ENCODE measurements around the gene SURF4. TPM values are rescaled to one million over a fixed set of nuclear protein-coding genes. Genes with fewer than 3 reads are reported as not detected.
A peak's percentile ranks its signal among the peaks of the same experiment; 100 is the strongest.

SURF4 gene
- total RNA-seq (2016; rRNA removed; fragmentation: Illumina TruSeq; extraction: Trizol) = 135 and 265 TPM in 2 replicates
- 32.2 and 32.9 TPM in 2 replicates for total RNA-seq (2016; cell fraction: cytosol; rRNA removed; fragmentation: Illumina TruSeq; extraction: Trizol; ENCODE audit: low read depth)
- total RNA-seq (2016; cell fraction: insoluble cytoplasmic fraction; rRNA removed; fragmentation: Illumina TruSeq; extraction: Trizol) = 115 and 269 TPM in 2 replicates
- 110 and 114 TPM in 2 replicates for total RNA-seq (2016; cell fraction: membrane; rRNA removed; fragmentation: Illumina TruSeq; extraction: Trizol)
- 228 and 275 TPM in 2 replicates for total RNA-seq (2016; cell fraction: nucleus; rRNA removed; fragmentation: Illumina TruSeq; extraction: Trizol)
- 220 and 224 TPM in 2 replicates for polyA plus RNA-seq (2011; rRNA removed)
- polyA plus RNA-seq (2011; cell fraction: cytosol; rRNA removed) = 264 and 277 TPM in 2 replicates
- 180 and 191 TPM in 2 replicates for polyA plus RNA-seq (2011; cell fraction: nucleus; rRNA removed)
- polyA plus RNA-seq (2012) = 188 and 224 TPM in 2 replicates
- 32.1 and 37.0 TPM in 2 replicates for polyA plus RNA-seq (2016; cell fraction: cytosol; fragmentation: Illumina TruSeq; extraction: Trizol; ENCODE audit: low read depth)
- polyA plus RNA-seq (2016; cell fraction: insoluble cytoplasmic fraction; fragmentation: Illumina TruSeq; extraction: Trizol; ENCODE audit: low read depth) = 124 and 145 TPM in 2 replicates
- polyA plus RNA-seq (2016; cell fraction: membrane; fragmentation: Illumina TruSeq; extraction: Trizol; ENCODE audit: low read depth) = 76.2 and 78.0 TPM in 2 replicates
- 397 and 400 TPM in 2 replicates for polyA plus RNA-seq (2016; cell fraction: nucleus; fragmentation: Illumina TruSeq; extraction: Trizol; ENCODE audit: insufficient read depth, low read depth)
- polyA minus RNA-seq (2011; rRNA and poly(A)+ RNA removed; ENCODE audit: low replicate concordance) = 375 and 710 TPM in 2 replicates
- polyA minus RNA-seq (2011; cell fraction: cytosol; rRNA and poly(A)+ RNA removed) = 173 and 200 TPM in 2 replicates
- polyA minus RNA-seq (2011; cell fraction: nucleus; rRNA and poly(A)+ RNA removed) = 72.5 and 84.8 TPM in 2 replicates
- Bru-seq, nascent RNA = percentile 96 among the genes with signal in this experiment
- percentile 99 among the genes with signal in this experiment for BruChase-seq, experiment 1, labeled RNA remaining after a 6-hour chase
- BruChase-seq, experiment 2, labeled RNA remaining after a 2-hour chase = percentile 99 among the genes with signal in this experiment
- long read RNA-seq, experiment 1, transcript SURF4-202 (6 exons, 2,984 nt) = major isoform, 395 of 493 reads
- long read RNA-seq, experiment 1, partial matches to known transcripts = 8 of 493 reads
- long read RNA-seq, experiment 1, other reads (novel, unspliced or antisense) = 85 of 493 reads
- long read RNA-seq, experiment 2, transcript SURF4-202 (6 exons, 2,984 nt) = major isoform, 295 of 623 reads
- long read RNA-seq, experiment 2, partial matches to known transcripts = 27 of 623 reads
- long read RNA-seq, experiment 2, other reads (novel, unspliced or antisense) = 298 of 623 reads

- peaks cover 6 to 24% of the 10 kb centered on the region in 2 experiments; a peak in 4 of 5 replicates for H3K36me3 ChIP-seq (replicated peaks in 1 of 2; ENCODE audit: control insufficient read depth in 1 of 2, insufficient read depth in 2 of 2, low read length in 2 of 2)
- peaks cover 41% of the 10 kb centered on the region for H4K20me1 ChIP-seq (ENCODE audit: insufficient read depth, low read length)
- intact Hi-C loops (cut with micrococcal nuclease; ENCODE audit: unreplicated experiment) (no loop called here), in situ Hi-C loops (cut with HindIII; ENCODE audit: extremely low pct_ligation_motif_present, low pct_unique_long_range_greater_than_20kb) (no loop called here)
- no peaks in the 10 kb centered on the region for H3K27me3 ChIP-seq (ENCODE audit: control insufficient read depth in 1 of 2, insufficient read depth in 2 of 2, low read length in 2 of 2)
- H3K4me3 ChIP-seq (replicated peaks in 1 of 3; ENCODE audit: insufficient read depth in 1 of 3, low read depth in 2 of 3, low read length in 3 of 3) = peak within 1 kb of the TSS; percentile 72 to 86 (median 76)
- ChIA-PET CTCF (ENCODE audit: low intra/inter-chr PET ratio, low total read pairs) (no interaction called here), POLR2A (interaction anchor here (0.9 to 2.0 kb wide), 12 partner anchors 9 to 103 kb away, joined by 3 to 13 read pairs (median 5); partner anchors contain the start of genes CACFD1, MED22, RPL7A and SLC2A6)
- no peak for FAIRE-seq
- peak within 1 kb of the TSS; percentile 97 for H3K27ac ChIP-seq (ENCODE audit: extremely low read length, insufficient read depth, low read length)
- H2AFZ ChIP-seq (ENCODE audit: low read length) = no peak within 1 kb of the TSS
- peak; percentile 86 for DNase-seq (ENCODE audit: low spot score)
- peaks cover 45% of the 10 kb centered on the region for H3K79me2 ChIP-seq (ENCODE audit: insufficient read depth, low read length)
- peak; percentile 87 for ATAC-seq
- H3K9ac ChIP-seq (ENCODE audit: insufficient read depth, low read depth, low read length) = peak within 1 kb of the TSS; percentile 99
- H3K4me1 ChIP-seq (ENCODE audit: insufficient read depth, low read length) = peaks cover 70% of the 10 kb centered on the region
- no peaks in the 10 kb centered on the region for H3K9me3 ChIP-seq (ENCODE audit: low read length)
- WGBS (ENCODE audit: low lambda C conversion rate) = 0% methylated on average over 21 of the region's 120 CpGs
- no TSS peak for BruUV-seq (replicated peaks)
- H3K4me2 ChIP-seq (ENCODE audit: low read depth, low read length) = peak within 1 kb of the TSS; percentile 87
- TF ChIP-seq SMYD3 (CRISPR knock-in tag; IDR thresholded peaks at IDR 0.05) (0 out of 2 replicates have a peak, but pooled peaks have one; percentile 68), ZFAT (CRISPR knock-in tag; conservative IDR thresholded peaks at IDR 0.05) (no peak), ATF4 (CRISPR knock-in tag; IDR thresholded peaks at IDR 0.05) (0 out of 4 replicates have a peak, but pooled peaks of 1 of the 2 experiments have one; percentile 41), ZNF547 (CRISPR knock-in tag; IDR thresholded peaks at IDR 0.05) (peak; percentile 35; the same call in 1 of the 2 replicates), NR2C2 (CRISPR knock-in tag; IDR thresholded peaks at IDR 0.05; ENCODE audit: borderline replicate concordance) (peak; percentile 54; the same call in 1 of the 2 replicates), ZNF207 (IDR thresholded peaks at IDR 0.05; ENCODE audit: borderline replicate concordance) (no peak), ZBTB1 (CRISPR knock-in tag; IDR thresholded peaks at IDR 0.05; ENCODE audit: borderline replicate concordance) (no peak), ZNF451 (CRISPR knock-in tag; IDR thresholded peaks at IDR 0.05) (no peak; the same call in 1 of the 2 replicates), PRDM15 (CRISPR knock-in tag; IDR thresholded peaks at IDR 0.05) (no peak), SAP130 (CRISPR knock-in tag; IDR thresholded peaks at IDR 0.05; ENCODE audit: low read depth) (peak; percentile 82), FIP1L1 (IDR thresholded peaks at IDR 0.05; ENCODE audit: borderline replicate concordance, insufficient read depth, low read depth, low read length) (no peak), EEA1 (CRISPR knock-in tag; IDR thresholded peaks at IDR 0.05; ENCODE audit: borderline replicate concordance) (peak; percentile 86; the same call in 1 of the 2 replicates)
Measured at GRCh38 chr9:133375724-133376654, at the start of gene SURF4, which contains the start of gene STKLD1. Gene SURF4, minus strand, starts transcription at chr9:133376060. Its CDS starts 91 bp downstream, at chr9:133375969. Gene STKLD1, plus strand, starts transcription at chr9:133376366. Its CDS starts 108 bp downstream, at chr9:133376474.
